AG09319 (cell line): ENCODE results near the gene PGP.

Experiments
- DNase-seq: peaks from one replicate; pipeline ENCODE4 v3.0.0-alpha.2; 2010; ENCODE audit warnings: low read depth; ENCODE audit errors: extremely low read depth
- TF ChIP-seq, protein P1 (sequence below): IDR thresholded peaks from 2 replicates; pipeline ENCODE4 v1.5.1; 2011; ENCODE audit warnings: low read depth, mild to moderate bottlenecking, inconsistent platforms, low read length, moderate library complexity

The PGP gene

DNA sequence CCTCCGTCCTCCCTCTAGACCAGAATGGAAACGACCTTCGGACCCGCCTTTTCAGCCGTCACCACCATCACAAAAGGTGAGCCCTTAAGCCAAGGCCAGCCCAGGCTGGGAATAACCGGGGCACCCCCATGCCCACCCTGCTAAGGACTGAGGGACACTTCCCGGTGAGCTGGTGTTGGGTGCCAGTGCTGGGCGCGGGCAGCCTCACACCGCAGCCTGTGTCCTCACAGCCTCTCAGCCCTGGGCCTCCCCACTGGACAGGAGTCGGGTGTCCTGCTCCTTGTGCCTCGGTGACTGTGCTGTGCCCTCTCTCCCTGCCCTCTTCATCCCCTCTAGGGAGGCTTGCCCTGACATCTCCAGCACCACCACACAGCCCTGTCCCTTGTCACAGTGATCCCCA lies 48.8 kb downstream of the PGP start:
- DNase-seq = no peak
- TF ChIP-seq, protein P1, sequence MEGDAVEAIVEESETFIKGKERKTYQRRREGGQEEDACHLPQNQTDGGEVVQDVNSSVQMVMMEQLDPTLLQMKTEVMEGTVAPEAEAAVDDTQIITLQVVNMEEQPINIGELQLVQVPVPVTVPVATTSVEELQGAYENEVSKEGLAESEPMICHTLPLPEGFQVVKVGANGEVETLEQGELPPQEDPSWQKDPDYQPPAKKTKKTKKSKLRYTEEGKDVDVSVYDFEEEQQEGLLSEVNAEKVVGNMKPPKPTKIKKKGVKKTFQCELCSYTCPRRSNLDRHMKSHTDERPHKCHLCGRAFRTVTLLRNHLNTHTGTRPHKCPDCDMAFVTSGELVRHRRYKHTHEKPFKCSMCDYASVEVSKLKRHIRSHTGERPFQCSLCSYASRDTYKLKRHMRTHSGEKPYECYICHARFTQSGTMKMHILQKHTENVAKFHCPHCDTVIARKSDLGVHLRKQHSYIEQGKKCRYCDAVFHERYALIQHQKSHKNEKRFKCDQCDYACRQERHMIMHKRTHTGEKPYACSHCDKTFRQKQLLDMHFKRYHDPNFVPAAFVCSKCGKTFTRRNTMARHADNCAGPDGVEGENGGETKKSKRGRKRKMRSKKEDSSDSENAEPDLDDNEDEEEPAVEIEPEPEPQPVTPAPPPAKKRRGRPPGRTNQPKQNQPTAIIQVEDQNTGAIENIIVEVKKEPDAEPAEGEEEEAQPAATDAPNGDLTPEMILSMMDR = no peak

DNA sequence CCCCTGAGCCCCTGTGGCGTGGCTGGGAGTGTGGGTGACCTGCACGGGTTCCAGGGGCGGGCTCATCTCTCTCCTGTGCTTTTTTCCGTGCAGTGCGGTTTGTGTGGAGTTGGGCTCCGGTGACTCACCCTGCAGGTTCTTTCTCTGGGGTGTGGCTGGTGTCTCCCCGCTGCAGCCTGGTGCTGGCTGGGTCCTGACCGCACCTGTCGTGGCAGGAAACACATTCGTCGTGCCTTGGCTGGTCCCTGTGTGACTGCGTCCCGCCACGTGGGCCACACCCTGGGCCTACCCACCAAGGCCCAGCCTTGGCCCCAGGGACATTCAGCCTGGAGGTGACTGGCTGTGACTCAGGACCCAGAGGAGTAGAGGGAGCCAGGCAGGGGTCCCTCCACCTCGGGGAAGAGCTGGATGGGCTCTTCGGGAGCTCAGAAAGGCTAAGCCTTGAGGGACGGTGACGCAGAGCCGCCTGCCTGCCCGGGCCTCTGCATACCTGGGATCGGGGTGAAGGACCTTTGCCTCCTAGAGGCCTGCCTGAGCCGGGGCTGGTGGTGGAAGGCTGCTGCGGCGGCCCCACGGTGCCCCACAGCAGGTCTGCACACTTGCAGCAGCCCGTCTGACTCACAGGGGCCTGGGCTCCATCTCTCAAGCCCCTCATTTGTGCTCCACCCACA lies 51.3 kb downstream of the PGP start:
- TF ChIP-seq, protein P1 = no peak
- no peak for DNase-seq

DNA sequence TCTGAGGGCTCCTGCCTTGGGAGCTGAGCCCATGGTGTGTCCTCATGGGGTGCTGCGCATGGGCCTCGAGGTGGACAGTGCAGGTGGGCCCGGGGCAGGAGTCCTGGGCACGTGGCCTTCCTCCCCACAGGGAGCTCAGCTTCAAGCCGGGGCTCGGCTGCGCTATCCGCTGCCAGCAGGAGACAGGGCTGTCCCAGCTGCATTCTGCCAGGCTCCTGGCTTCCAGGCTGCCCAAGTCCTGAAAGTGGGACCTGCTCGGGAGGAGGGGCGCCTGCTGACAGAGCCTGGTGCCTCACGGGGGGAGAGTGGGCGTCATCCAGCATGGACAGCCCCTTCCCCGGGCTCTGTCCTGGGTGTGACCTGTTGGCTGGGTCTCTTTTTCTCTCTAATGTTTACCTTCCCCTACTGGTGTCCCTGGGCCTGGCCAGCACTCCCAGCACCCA lies 51.9 kb downstream of the PGP start:
- TF ChIP-seq, protein P1 = no peak
- no peak for DNase-seq

DNA sequence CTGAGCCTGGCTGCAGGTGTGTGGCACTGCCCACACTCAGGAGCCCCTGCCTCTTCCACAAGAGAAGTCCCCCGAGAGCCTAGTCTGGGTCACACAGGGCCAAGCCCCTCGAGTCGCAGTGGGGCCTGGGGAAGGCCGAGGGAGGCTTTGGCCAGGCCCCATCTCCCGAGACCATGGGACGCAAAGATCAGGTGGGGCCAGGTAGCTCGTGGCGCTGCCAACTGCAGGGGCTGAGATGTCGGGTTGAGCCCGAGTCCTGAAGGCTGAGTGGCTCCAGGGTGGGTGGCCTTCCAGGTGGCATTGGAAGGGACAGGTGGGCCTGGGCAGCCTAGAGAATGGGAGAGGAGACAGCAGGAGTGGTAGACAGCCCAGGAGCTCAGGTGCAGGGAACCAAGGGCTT lies 52.7 kb downstream of the PGP start:
- TF ChIP-seq, protein P1 = no peak
- no peak for DNase-seq
